SJSA1 (cell line): ENCODE measurements around the gene MYL10. TPM values are rescaled to one million over a fixed set of nuclear protein-coding genes. Genes with fewer than 3 reads are reported as not detected.

Experiments
- DNase-seq, 2 experiments: peaks; one replicate each; pipeline ENCODE4 v3.0.0-alpha.2; 2015 to 2020; ENCODE audit warnings: low spot score in 2 of 2, low read depth in 1 of 2
- H3K27ac ChIP-seq: fragments of 250-450 bp; sonication (Bioruptor Pico); 2 replicates; pipeline ENCODE4 v1.5.1; 2020; ENCODE audit warnings: mild to moderate bottlenecking, moderate library complexity
- H3K27me3 ChIP-seq: fragments of 250-450 bp; sonication (Bioruptor Pico); replicated peaks from 2 replicates; pipeline ENCODE4 v1.5.1; 2020; ENCODE audit warnings: mild to moderate bottlenecking, moderate library complexity
- H3K36me3 ChIP-seq: fragments of 250-450 bp; sonication (Bioruptor Pico); 2 replicates; pipeline ENCODE4 v1.5.1; 2020; ENCODE audit warnings: mild to moderate bottlenecking
- H3K4me1 ChIP-seq: fragments of 250-450 bp; sonication (Bioruptor Pico); replicated peaks from 2 replicates; pipeline ENCODE4 v1.6.1; 2021; ENCODE audit warnings: mild to moderate bottlenecking
- H3K4me3 ChIP-seq: fragments of 250-450 bp; sonication (Bioruptor Pico); 2 replicates; pipeline ENCODE4 v1.5.1; 2020; ENCODE audit warnings: mild to moderate bottlenecking
- H3K9me3 ChIP-seq: fragments of 250-450 bp; sonication (Bioruptor Pico); replicated peaks from 2 replicates; pipeline ENCODE4 v1.5.1; 2020; ENCODE audit warnings: mild to moderate bottlenecking
- total RNA-seq: library from RNA; depleted of rRNA; stranded (reverse); fragments of >200 nt; shearing (Covaris generic); gene quantifications from 2 replicates; pipeline ENCODE4 v1.2.3, GENCODE V29; 2014; rRNA removed

The MYL10 gene
- total RNA-seq, 1 experiment from 2014 or later = not detected

DNA sequence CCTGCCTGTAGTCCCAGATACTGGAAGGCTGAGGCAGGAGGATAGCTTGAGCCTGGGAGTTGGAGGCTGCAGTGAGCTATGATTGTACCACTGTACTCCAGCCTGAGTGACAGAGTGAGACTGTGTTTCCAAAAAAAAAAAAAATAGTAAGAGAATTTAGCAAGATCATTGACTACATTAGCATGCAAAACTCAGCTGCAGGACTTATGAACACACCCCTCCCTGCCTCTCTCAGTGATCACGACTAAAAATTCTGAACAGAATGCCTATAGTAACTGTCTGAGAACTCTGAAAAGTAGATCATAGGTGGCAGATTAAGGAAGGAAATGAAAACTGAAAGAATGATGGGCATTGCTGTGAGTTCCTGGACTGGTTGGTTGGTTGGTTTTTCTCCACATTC, 50.5 kb downstream of the MYL10 start:
- Histone ChIP-seq H3K27ac (no peak overlapping the region), H3K4me1 (no peaks in the 10 kb centered on the region), H3K36me3 (no peaks in the 10 kb centered on the region), H3K4me3 (no peak overlapping the region), H3K27me3 (peaks cover 7% of the 10 kb centered on the region; the same call in 1 of the 2 replicates), H3K9me3 (peaks cover 2% of the 10 kb centered on the region)
- no peak for DNase-seq

- no peak for DNase-seq
- no peaks in the 10 kb centered on the region for H3K36me3 ChIP-seq
- H3K9me3 ChIP-seq = no peaks in the 10 kb centered on the region; the same call in none of the 2 replicates
- no peak overlapping the region for H3K4me3 ChIP-seq
- H3K27ac ChIP-seq = no peak overlapping the region
- H3K27me3 ChIP-seq = peaks cover 7% of the 10 kb centered on the region; the same call in 1 of the 2 replicates
- H3K4me1 ChIP-seq = no peaks in the 10 kb centered on the region
Measured at GRCh38 chr7:101576998-101577397, 52.1 kb downstream of the MYL10 start.

GRCh38 chr7:101575721-101576120, 53.4 kb downstream of the MYL10 start:
- H3K4me1 ChIP-seq = no peaks in the 10 kb centered on the region
- H3K9me3 ChIP-seq = no peaks in the 10 kb centered on the region; the same call in none of the 2 replicates
- no peak overlapping the region for H3K27ac ChIP-seq
- H3K36me3 ChIP-seq = no peaks in the 10 kb centered on the region
- H3K4me3 ChIP-seq = no peak overlapping the region
- no peak for DNase-seq
- H3K27me3 ChIP-seq = peaks cover 7% of the 10 kb centered on the region; the same call in 1 of the 2 replicates

DNA sequence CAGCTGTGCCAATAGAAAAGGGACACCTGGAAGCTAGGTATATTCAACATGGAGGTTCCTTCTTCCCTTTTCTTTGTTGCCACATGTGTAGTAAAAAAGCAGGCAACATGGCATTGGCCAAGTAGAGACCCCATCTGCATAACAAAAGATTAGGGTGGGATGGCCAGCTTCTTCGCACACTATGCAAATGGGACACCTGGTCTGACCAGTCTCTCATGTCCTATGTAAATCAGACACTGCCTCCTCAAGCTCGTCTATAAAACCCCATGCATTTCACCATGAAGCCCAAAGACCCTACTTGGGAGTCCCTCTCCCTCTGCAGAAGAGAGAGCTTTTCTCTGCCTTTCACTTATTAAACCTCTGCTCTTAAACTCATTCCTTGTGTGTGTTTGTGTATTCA, 53.9 kb downstream of the MYL10 start:
- no peak overlapping the region for H3K27ac ChIP-seq
- H3K27me3 ChIP-seq = peaks cover 10% of the 10 kb centered on the region; the same call in 1 of the 2 replicates
- no peaks in the 10 kb centered on the region for H3K36me3 ChIP-seq
- DNase-seq = no peak
- H3K9me3 ChIP-seq = no peaks in the 10 kb centered on the region; the same call in none of the 2 replicates
- no peak overlapping the region for H3K4me3 ChIP-seq
- no peaks in the 10 kb centered on the region for H3K4me1 ChIP-seq

GRCh38 chr7:101572156-101572555, 56.9 kb downstream of the MYL10 start:
- no peak for DNase-seq

DNA sequence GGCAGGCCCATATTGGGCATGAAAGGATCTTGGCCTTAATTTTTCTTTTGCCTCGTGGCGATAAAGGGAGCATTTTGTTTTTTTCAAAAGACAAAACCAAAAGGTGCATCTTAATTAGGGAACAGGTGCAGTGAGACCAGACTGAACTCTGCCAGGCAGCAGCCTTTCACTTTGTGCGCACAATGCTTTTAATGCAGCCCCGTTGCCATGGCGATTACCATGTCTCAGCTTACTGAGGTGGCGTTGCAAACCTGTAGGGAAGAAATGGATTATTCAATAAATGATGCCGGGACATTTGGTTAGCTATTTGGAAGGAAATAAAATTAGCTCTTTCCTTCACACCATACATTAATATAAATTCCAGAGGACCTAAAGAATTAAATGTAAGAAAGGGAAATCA, 61.9 kb downstream of the MYL10 start:
- Histone ChIP-seq H3K4me1 (no peaks in the 10 kb centered on the region), H3K27me3 (peaks cover 15% of the 10 kb centered on the region; the same call in 1 of the 2 replicates), H3K27ac (no peak overlapping the region), H3K9me3 (no peaks in the 10 kb centered on the region; the same call in 1 of the 2 replicates), H3K4me3 (no peak overlapping the region), H3K36me3 (no peaks in the 10 kb centered on the region)
- no peak for DNase-seq

More at GRCh38 chr7:101572156-101572555, 56.9 kb downstream of the MYL10 start:
- Histone ChIP-seq H3K4me3 (no peak overlapping the region), H3K4me1 (no peaks in the 10 kb centered on the region), H3K9me3 (no peaks in the 10 kb centered on the region; the same call in 1 of the 2 replicates), H3K36me3 (no peaks in the 10 kb centered on the region), H3K27me3 (peaks cover 15% of the 10 kb centered on the region), H3K27ac (no peak overlapping the region)

DNA sequence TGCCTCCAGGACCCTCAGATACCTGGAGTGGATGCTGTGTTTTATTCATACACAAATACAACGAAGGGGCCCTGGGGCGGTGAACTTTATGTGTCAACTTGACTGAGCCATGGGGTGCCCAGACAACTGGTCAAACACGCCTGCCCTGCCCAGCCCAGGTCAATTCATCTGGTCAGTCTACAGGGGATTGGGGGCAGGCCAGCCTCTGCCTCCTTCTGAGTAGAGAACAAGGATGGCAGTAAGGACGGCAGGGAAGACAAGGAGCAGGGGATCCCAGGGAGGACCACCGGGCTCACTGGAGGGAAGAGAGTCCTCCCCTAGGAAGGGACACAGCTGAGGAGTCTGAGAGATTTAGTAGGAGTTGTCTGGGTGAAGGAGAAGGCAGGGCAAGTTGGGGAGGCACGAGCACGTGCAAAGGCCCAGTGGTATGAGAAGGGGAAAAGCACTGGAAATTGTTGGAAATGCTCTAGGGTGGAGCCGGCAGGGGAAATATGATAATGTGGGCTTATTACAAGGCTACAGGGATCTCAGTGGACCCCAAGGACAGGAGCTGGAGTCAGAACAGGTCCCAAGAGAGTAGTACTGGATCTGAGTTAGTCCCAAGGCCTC, 63.4 kb downstream of the MYL10 start:
- Histone ChIP-seq H3K27me3 (peaks cover 16% of the 10 kb centered on the region; the same call in 1 of the 2 replicates), H3K4me1 (no peaks in the 10 kb centered on the region), H3K4me3 (no peak overlapping the region), H3K27ac (no peak overlapping the region), H3K36me3 (no peaks in the 10 kb centered on the region), H3K9me3 (no peaks in the 10 kb centered on the region; the same call in 1 of the 2 replicates)
- no peak for DNase-seq

GRCh38 chr7:101564778-101565211, 64.3 kb downstream of the MYL10 start:
- H3K27me3 ChIP-seq = peaks cover 12% of the 10 kb centered on the region; the same call in 1 of the 2 replicates
- DNase-seq = no peak

DNA sequence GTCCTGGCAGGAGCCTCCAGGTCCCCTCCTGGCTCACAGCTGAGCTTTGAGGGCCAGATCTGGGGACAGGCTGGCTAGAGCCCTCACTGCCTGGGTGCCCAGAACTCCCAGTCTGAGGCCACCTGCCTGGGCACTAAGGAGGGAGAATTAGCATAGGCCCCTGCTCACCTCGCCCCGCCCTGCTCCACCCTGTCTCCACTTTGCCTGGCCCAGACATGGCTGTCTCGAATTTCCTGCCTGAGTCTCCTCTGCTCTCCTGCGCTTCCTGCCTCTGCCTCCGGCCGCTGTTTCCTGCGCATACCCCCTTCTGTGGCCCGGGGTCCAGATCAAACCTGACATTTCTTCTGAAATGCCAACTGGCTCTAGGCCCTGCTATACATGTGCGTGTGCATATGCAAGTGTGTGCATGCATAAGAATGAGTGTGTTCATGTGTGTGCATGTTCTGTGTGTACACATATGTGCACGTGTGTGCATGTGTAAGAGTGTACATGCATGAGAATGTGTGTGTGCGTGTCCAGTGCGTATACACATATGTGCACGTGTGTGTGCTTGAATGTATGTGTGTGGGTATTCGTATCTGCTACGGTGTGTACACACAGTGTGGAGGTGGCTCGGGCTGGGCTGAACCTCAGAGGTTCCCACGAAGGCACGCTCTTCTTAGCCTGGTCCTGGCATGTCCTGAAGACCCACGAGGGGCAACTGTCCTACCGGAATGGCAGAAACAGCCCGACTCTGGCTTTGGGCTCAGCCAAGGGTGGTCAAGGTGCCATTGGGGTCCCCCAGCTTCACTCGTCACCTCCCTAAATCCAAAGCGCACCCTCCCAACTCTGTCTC, 64.9 kb downstream of the MYL10 start:
- Histone ChIP-seq H3K36me3 (no peaks in the 10 kb centered on the region), H3K9me3 (no peaks in the 10 kb centered on the region; the same call in 1 of the 2 replicates), H3K4me1 (no peaks in the 10 kb centered on the region), H3K27ac (no peak overlapping the region), H3K4me3 (no peak overlapping the region), H3K27me3 (0 out of 2 replicates have a peak, but pooled peaks cover 12% of the 10 kb centered on the region)
- DNase-seq = no peak

More at GRCh38 chr7:101564778-101565211, 64.3 kb downstream of the MYL10 start:
- H3K9me3 ChIP-seq = no peaks in the 10 kb centered on the region; the same call in 1 of the 2 replicates
- no peak overlapping the region for H3K4me3 ChIP-seq
- H3K36me3 ChIP-seq = no peaks in the 10 kb centered on the region
- no peak overlapping the region for H3K27ac ChIP-seq
- H3K4me1 ChIP-seq = no peaks in the 10 kb centered on the region

Other genes starting within 250 kb of the MYL10 start
- gene CUX1, start 188.3 kb upstream of the MYL10 start, total RNA-seq = 38.8 and 49.8 TPM in 2 replicates